Measurements from ENCODE around the gene DOLK.
"Not testable (repeated sequence)": the region's sequence is repeated elsewhere in the genome, so short reads cannot be mapped to it uniquely, and the experiment has no call there.

DNA sequence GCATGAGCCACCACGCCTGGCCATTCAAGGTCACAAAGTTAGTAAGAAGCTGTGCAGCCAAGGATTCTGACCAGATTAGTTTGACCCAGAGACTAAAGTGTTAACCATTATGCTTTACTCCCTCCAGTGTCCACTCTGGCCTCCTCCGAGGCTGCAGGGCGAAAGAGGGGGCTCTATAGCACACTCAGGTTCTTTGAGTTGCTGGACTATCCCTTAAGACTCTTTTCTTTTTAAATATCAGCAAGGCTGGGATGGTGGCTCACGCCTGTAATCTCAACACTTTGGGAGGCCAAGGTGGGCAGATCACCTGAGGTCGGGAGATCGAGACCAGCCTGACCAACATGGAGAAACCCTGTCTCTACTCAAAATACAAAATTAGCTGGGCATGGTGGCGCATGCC is 2.4 kb downstream of the DOLK start:
- TF ChIP-seq, protein P1, sequence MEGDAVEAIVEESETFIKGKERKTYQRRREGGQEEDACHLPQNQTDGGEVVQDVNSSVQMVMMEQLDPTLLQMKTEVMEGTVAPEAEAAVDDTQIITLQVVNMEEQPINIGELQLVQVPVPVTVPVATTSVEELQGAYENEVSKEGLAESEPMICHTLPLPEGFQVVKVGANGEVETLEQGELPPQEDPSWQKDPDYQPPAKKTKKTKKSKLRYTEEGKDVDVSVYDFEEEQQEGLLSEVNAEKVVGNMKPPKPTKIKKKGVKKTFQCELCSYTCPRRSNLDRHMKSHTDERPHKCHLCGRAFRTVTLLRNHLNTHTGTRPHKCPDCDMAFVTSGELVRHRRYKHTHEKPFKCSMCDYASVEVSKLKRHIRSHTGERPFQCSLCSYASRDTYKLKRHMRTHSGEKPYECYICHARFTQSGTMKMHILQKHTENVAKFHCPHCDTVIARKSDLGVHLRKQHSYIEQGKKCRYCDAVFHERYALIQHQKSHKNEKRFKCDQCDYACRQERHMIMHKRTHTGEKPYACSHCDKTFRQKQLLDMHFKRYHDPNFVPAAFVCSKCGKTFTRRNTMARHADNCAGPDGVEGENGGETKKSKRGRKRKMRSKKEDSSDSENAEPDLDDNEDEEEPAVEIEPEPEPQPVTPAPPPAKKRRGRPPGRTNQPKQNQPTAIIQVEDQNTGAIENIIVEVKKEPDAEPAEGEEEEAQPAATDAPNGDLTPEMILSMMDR (IDR thresholded peaks at IDR 0.05 in 2 of 3, conservative IDR thresholded peaks at IDR 0.05 in 1 of 3; ENCODE audit: control insufficient read depth in 2 of 3, extremely low read depth in 1 of 3, insufficient read depth in 1 of 3, low read depth in 3 of 3, low read length in 3 of 3): not testable (repeated sequence)
- TF ChIP-seq RAD21 (IDR thresholded peaks at IDR 0.05; ENCODE audit: insufficient read depth, low read depth, low read length); STAT1 (conservative IDR thresholded peaks at IDR 0.05); EZH2 (IDR thresholded peaks at IDR 0.05; ENCODE audit: borderline replicate concordance, control insufficient read depth, low read depth, low read length); POLR2AphosphoS2 (IDR thresholded peaks at IDR 0.05; ENCODE audit: low read depth, low read length); IRF4 (IDR thresholded peaks at IDR 0.05; ENCODE audit: low read depth, low read length): not testable (repeated sequence)
- TF ChIP-seq, protein P2, sequence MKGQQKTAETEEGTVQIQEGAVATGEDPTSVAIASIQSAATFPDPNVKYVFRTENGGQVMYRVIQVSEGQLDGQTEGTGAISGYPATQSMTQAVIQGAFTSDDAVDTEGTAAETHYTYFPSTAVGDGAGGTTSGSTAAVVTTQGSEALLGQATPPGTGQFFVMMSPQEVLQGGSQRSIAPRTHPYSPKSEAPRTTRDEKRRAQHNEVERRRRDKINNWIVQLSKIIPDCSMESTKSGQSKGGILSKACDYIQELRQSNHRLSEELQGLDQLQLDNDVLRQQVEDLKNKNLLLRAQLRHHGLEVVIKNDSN (IDR thresholded peaks at IDR 0.05; ENCODE audit: borderline replicate concordance, extremely low read length, insufficient read depth, low read depth, low read length): not testable (repeated sequence)
